Measurements from ENCODE around the gene ZFP69.
"Not testable (repeated sequence)": the region's sequence is repeated elsewhere in the genome, so short reads cannot be mapped to it uniquely, and the experiment has no call there.

ZFP69 gene

DNA sequence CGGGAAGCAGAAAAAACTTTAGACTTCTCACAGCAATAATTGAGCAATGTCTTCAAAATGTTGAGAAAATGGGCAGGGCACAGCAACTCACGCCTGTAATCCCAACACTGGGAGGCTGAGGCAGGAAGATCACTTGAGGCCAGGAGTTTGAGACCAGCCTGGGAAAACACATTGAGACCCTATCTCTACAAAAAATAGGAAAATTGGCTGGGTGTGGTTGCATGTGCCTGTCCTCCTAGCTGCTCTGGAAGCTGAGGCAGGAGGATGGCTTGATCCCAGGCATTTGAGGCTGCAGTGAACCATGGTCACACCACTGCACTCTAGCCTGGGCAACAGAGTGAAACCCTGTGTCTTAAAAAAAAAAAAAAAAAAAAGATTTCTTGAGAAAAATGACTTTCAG lies 7.8 kb upstream of the ZFP69 start:
- TF ChIP-seq, protein P1, sequence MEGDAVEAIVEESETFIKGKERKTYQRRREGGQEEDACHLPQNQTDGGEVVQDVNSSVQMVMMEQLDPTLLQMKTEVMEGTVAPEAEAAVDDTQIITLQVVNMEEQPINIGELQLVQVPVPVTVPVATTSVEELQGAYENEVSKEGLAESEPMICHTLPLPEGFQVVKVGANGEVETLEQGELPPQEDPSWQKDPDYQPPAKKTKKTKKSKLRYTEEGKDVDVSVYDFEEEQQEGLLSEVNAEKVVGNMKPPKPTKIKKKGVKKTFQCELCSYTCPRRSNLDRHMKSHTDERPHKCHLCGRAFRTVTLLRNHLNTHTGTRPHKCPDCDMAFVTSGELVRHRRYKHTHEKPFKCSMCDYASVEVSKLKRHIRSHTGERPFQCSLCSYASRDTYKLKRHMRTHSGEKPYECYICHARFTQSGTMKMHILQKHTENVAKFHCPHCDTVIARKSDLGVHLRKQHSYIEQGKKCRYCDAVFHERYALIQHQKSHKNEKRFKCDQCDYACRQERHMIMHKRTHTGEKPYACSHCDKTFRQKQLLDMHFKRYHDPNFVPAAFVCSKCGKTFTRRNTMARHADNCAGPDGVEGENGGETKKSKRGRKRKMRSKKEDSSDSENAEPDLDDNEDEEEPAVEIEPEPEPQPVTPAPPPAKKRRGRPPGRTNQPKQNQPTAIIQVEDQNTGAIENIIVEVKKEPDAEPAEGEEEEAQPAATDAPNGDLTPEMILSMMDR (IDR thresholded peaks at IDR 0.05; ENCODE audit: low read depth, low read length): no peak
- DNase-seq (ENCODE audit: low read depth in 2 of 2): no peak
- H3K4me3 ChIP-seq (replicated peaks in 1 of 2; ENCODE audit: low read depth in 2 of 2, low read length in 2 of 2): no peak overlapping the region

DNA sequence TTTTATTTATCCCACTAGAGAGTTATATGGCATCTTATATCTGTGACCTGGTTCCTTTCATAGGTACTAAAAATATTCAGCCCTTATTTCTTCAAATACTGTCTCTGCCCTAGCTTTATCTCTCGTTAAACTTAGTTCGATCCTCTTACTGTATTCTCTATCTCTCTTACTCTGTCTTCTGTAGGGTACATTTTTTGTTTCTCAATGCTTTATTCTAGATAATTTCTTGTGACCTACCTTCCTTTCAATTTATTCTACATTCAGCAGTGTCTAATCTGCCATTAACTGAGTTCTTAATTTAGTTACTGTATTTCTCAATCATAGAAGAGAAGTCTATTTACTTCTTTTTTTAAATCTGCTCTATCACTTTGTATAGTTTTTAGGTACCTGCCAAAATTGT lies 1.8 kb upstream of the ZFP69 start:
- no peak for DNase-seq (ENCODE audit: low read depth in 2 of 2)
- TF ChIP-seq, protein P1 (IDR thresholded peaks at IDR 0.05; ENCODE audit: low read depth, low read length): no peak

DNA sequence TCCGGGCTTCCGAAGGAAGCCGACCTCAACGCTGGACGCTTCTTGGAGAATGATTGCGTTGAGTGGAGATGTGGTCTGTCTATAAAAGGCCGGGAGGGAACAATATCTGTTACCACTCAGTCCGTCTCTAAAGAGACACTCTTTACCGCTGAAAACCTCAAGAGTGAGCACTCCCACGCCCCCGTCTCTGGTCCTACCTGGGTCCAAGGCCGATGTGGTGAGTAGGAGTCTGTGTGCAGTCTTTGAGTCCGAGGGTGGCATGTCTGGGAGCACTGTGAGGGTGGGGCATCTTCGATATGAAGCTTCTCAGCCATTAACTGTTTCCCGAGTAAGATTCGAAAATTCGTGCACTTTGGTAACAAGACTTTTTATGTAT lies 576 bp downstream of the ZFP69 start:
- H3K4me3 ChIP-seq (replicated peaks in 1 of 2; ENCODE audit: low read depth in 2 of 2, low read length in 2 of 2): peak overlapping the region; percentile 70 to 75
- TF ChIP-seq, protein P1 (IDR thresholded peaks at IDR 0.05; ENCODE audit: low read depth, low read length): no peak
- DNase-seq (ENCODE audit: low read depth in 2 of 2): peak; percentile 17 to 29

More for the DNA sequence above, 1.8 kb upstream of the ZFP69 start:
- no peak overlapping the region for H3K4me3 ChIP-seq (replicated peaks in 1 of 2; ENCODE audit: low read depth in 2 of 2, low read length in 2 of 2)

DNA sequence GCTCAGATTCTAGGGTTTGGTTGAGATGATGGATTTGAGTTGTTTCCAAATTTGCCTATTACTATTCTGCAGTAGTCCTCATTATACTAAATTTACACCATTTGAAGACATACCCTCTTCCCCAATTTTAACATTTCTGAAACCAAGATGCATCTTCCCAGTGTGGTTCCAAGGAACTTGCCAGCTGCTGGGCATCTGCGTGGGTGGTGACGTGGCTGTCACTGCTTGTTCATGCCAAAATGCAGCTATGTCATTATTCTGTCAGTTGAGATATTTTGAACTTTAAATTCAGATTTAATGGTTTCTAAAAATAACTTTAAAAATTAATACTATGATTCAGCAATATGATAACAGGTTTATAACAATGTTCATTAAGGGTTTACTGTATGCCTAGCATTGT lies 1.2 kb downstream of the ZFP69 start:
- no peak for DNase-seq (ENCODE audit: low read depth in 2 of 2)
- TF ChIP-seq, protein P1 (IDR thresholded peaks at IDR 0.05; ENCODE audit: low read depth, low read length): no peak
- H3K4me3 ChIP-seq (replicated peaks in 1 of 2; ENCODE audit: low read depth in 2 of 2, low read length in 2 of 2): peak overlapping the region in 1 of 2 donors; percentile 70

DNA sequence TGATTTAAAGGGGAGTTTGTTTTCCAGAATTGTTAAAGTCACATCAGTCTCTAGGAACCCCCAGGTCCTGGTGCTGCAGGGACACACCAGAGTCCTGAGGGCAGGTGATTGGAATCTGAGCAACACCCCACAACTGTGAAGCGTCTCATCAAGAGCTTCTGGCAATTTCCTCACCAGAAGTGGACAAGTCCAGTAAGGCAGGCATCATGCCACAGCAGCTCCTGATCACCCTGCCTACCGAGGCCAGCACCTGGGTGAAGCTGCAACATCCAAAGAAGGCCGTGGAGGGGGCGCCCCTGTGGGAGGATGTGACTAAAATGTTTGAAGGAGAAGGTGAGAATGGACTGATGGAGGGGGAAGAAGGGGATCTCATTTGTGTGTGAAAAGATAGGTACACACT lies 2.1 kb downstream of the ZFP69 start:
- DNase-seq (ENCODE audit: low read depth in 2 of 2): no peak
- H3K4me3 ChIP-seq (replicated peaks in 1 of 2; ENCODE audit: low read depth in 2 of 2, low read length in 2 of 2): no peak overlapping the region
- TF ChIP-seq, protein P1 (IDR thresholded peaks at IDR 0.05; ENCODE audit: low read depth, low read length): no peak

DNA sequence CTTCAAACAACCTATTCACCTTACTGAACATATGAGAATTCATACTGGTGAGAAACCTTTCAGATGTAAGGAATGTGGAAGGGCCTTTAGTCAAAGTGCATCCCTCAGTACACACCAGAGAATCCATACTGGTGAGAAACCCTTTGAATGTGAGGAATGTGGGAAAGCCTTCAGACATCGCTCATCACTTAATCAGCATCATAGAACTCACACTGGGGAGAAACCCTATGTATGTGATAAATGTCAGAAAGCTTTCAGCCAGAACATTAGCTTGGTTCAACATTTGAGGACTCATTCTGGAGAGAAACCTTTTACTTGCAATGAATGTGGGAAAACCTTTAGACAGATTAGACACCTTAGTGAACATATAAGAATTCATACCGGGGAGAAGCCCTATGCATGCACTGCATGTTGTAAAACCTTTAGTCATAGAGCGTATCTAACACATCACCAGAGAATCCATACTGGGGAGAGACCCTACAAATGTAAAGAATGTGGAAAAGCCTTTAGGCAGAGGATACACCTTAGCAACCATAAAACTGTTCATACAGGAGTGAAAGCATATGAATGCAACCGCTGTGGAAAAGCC lies 18.3 kb downstream of the ZFP69 start:
- DNase-seq (ENCODE audit: low read depth in 2 of 2): peak; percentile 3 to 17
- TF ChIP-seq, protein P1 (IDR thresholded peaks at IDR 0.05; ENCODE audit: low read depth, low read length): no peak
- H3K4me3 ChIP-seq (replicated peaks in 1 of 2; ENCODE audit: low read depth in 2 of 2, low read length in 2 of 2): no peak overlapping the region

DNA sequence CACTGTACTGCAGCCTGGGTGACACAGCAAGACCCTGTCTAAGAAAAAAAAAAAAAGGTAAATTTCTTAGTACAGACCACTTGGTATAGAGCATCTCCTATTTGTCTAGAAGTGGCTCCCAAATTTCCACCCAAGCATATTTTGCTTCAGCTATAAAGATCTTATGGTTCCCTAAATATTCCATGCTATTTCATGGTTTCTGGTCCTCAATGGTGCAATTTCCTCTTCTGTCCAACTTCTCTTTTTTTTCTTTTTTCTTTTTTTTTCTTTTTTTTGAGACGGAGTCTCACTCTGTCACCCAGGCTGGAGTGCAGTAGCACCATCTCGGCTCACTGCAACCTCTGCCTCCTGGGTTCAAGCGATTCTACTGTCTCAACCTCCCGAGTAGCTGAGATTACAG lies 25.6 kb downstream of the ZFP69 start:
- not testable (repeated sequence) for DNase-seq (ENCODE audit: low read depth in 2 of 2); H3K4me3 ChIP-seq (replicated peaks in 1 of 2; ENCODE audit: low read depth in 2 of 2, low read length in 2 of 2)
